Activated B cell treated with CpG ODN at 0.5 μM for 24 hours (primary cell): ENCODE results near the gene CACNB4. TPM values are rescaled to one million over a fixed set of nuclear protein-coding genes. Genes with fewer than 3 reads are reported as not detected.

ENCODE experiments used
- ATAC-seq: fragments of 200-7000 bp; cut with Tn5 transposase; one replicate; pipeline ENCODE4 v1.10.0; 2021; ENCODE audit warnings: low read depth, mild to moderate bottlenecking, moderate library complexity
- CTCF ChIA-PET: fragments of 350-600 bp; sonication (Branson Sonifier 250); formaldehyde crosslinking; loops from one replicate; lab custom pipeline; 2021; ENCODE audit warnings: antibody characterized with exemption; lab: Charles Lee
- POLR2A ChIA-PET: fragments of 350-600 bp; sonication (Branson Sonifier 250); formaldehyde crosslinking; loops from one replicate; lab custom pipeline; 2021; ENCODE audit warnings: antibody characterized with exemption; lab: Charles Lee
- DNase-seq: peaks from one replicate; pipeline ENCODE4 v3.0.0; 2022
- H3K27ac Mint-ChIP-seq: one replicate; pipeline ENCODE4 v1.8.0; 2020; ENCODE audit warnings: mixed read lengths
- H3K27me3 Mint-ChIP-seq: one replicate; pipeline ENCODE4 v1.8.0; 2021; ENCODE audit warnings: mixed read lengths
- H3K36me3 Mint-ChIP-seq: one replicate; pipeline ENCODE4 v1.8.0; 2021; ENCODE audit warnings: low read depth, mixed read lengths
- H3K4me1 Mint-ChIP-seq: one replicate; pipeline ENCODE4 v1.8.0; 2021; ENCODE audit warnings: mixed read lengths
- H3K4me3 Mint-ChIP-seq: one replicate; pipeline ENCODE4 v1.8.0; 2020; ENCODE audit warnings: mild to moderate bottlenecking, mixed read lengths
- H3K9me3 Mint-ChIP-seq: one replicate; pipeline ENCODE4 v1.8.0; 2020; ENCODE audit warnings: mixed read lengths
- intact Hi-C: fragments of 100-400 bp; cut with micrococcal nuclease; formaldehyde crosslinking; loops from one replicate; pipeline ENCODE4 v1.15.1; 2024
- total RNA-seq: library from RNA; stranded (reverse); gene quantifications from 2 replicates; pipeline ENCODE4 v1.2.3, GENCODE V29; 2022
- TF ChIP-seq, protein P1 (sequence below): fragments of 200-600 bp; IDR thresholded peaks from one replicate; pipeline ENCODE4 v1.8.0; 2022; ENCODE audit warnings: antibody characterized with exemption, mild to moderate bottlenecking

The CACNB4 gene
- total RNA-seq, 1 donor from 2014 or later = 0.86 TPM

DNA sequence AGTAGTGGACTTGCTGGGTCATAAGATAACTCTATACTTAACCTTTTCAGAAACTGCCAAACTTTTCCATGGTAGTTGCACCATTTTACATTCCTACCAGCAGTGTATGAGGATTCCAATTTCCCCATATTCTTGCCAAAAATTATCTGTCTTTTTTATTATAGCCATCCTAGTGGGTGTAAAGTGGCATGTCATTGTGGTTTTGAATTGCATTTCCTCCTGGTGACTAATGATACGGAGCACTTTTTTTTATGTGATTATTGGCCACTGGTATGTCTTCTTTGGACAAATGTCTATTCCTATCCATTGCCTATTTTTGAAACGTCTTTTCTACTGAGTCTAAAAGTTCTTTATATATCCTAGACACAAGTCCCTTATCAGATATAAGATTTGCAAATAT lies 44.3 kb downstream of the CACNB4 start:
- TF ChIP-seq, protein P1, sequence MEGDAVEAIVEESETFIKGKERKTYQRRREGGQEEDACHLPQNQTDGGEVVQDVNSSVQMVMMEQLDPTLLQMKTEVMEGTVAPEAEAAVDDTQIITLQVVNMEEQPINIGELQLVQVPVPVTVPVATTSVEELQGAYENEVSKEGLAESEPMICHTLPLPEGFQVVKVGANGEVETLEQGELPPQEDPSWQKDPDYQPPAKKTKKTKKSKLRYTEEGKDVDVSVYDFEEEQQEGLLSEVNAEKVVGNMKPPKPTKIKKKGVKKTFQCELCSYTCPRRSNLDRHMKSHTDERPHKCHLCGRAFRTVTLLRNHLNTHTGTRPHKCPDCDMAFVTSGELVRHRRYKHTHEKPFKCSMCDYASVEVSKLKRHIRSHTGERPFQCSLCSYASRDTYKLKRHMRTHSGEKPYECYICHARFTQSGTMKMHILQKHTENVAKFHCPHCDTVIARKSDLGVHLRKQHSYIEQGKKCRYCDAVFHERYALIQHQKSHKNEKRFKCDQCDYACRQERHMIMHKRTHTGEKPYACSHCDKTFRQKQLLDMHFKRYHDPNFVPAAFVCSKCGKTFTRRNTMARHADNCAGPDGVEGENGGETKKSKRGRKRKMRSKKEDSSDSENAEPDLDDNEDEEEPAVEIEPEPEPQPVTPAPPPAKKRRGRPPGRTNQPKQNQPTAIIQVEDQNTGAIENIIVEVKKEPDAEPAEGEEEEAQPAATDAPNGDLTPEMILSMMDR = no peak
- no peak overlapping the region for H3K27ac Mint-ChIP-seq
- CTCF ChIA-PET = no interaction called here
- DNase-seq (no peak), ATAC-seq (no peak)
- H3K36me3 Mint-ChIP-seq = no peaks in the 10 kb centered on the region
- intact Hi-C loops = no loop called here
- peaks cover 4% of the 10 kb centered on the region for H3K27me3 Mint-ChIP-seq
- peaks cover 6% of the 10 kb centered on the region for H3K9me3 Mint-ChIP-seq
- H3K4me1 Mint-ChIP-seq = no peaks in the 10 kb centered on the region
- no peak overlapping the region for H3K4me3 Mint-ChIP-seq
- POLR2A ChIA-PET = no interaction called here

DNA sequence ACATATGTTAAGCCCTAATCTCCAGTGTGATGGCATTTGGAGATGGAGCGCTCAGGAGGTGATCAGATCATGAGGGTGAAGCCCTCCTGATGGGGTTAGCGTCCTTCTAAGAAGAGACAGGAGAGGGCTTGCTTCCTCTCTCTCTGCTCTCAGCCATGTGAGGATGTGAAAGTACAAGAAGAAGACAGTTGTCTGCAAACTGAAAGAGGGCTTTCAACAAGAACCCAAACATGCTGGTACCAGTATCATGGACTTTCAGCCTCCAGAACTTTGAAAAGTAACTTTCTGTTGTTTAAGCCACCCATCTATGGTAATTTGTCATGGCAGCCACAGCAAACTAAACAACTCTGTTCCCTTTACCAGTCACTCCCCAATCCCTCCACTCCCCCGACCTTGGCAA lies 47.4 kb downstream of the CACNB4 start:
- Mint-ChIP-seq H3K36me3 (no peaks in the 10 kb centered on the region), H3K4me1 (peaks cover 17% of the 10 kb centered on the region), H3K4me3 (no peak overlapping the region), H3K27me3 (peaks cover 2% of the 10 kb centered on the region), H3K9me3 (no peaks in the 10 kb centered on the region), H3K27ac (no peak overlapping the region)
- POLR2A ChIA-PET = no interaction called here
- CTCF ChIA-PET = no interaction called here
- TF ChIP-seq, protein P1 = no peak
- ATAC-seq = no peak
- intact Hi-C loops = no loop called here
- DNase-seq = no peak

DNA sequence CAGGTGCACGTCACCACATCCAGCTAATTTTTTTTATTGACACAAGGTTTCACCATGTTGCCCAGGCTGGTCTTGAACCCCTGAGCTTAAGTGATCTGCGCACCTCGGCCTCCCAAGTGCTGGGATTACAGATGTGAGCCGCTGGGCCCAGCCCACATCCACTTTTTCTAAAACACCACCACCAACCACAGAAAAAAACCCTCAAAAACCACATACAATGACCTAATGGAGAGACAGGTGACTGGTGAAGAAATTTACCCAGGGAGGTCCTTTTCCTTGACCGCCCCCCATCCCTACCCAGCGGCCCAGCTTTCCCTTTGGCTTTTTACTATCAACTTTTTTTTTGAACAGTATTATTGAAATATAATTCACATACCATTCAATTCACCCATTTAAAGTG lies 47.9 kb downstream of the CACNB4 start:
- TF ChIP-seq, protein P1 = no peak
- intact Hi-C loops = no loop called here
- Mint-ChIP-seq H3K4me1 (peaks cover 21% of the 10 kb centered on the region), H3K27me3 (no peaks in the 10 kb centered on the region), H3K4me3 (no peak overlapping the region), H3K27ac (no peak overlapping the region), H3K9me3 (no peaks in the 10 kb centered on the region), H3K36me3 (no peaks in the 10 kb centered on the region)
- DNase-seq (no peak), ATAC-seq (no peak)
- ChIA-PET CTCF (no interaction called here), POLR2A (no interaction called here)

DNA sequence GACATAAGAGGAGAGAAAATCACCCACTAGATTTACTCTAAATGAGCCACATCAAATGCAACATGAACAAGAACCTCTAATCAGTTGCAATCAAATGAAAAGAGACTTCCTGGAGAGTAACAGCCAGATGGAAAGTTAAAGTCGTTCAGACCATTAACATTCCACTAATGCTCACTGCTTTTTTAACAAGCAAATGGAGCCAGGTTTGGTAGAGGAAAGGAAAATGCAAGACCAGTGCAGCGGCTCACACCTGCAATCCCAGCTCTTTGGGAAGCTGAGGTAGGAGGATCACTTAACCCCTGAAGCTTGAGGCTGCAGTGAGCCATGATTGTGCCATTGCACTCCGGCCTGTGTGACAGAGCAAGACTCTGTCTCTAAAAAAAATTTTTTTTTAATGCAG lies 48.5 kb downstream of the CACNB4 start:
- Mint-ChIP-seq H3K27ac (no peak overlapping the region), H3K36me3 (no peaks in the 10 kb centered on the region), H3K4me1 (peaks cover 21% of the 10 kb centered on the region), H3K9me3 (no peaks in the 10 kb centered on the region), H3K27me3 (no peaks in the 10 kb centered on the region), H3K4me3 (no peak overlapping the region)
- ChIA-PET CTCF (no interaction called here), POLR2A (no interaction called here)
- DNase-seq = no peak
- intact Hi-C loops = no loop called here
- ATAC-seq = no peak
- TF ChIP-seq, protein P1 = no peak

DNA sequence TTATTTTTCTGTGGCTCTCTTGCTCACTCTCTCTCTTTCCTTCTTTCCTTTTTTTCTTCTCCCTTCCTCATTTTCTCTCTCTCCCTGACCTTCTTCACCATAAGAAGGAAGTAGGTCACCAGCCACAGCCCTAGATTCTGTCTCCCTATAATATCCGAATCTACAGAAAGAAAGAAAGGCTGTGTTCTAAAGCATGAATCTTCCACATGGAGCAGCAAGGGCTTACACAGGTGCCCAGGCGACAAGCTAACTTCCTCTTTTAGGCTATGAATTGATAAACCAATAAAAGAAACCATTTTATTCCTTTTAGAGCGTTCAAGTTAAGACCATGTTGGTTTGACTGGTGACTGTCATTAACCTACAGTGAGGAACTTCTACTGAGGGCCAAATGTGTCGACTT lies 49.3 kb downstream of the CACNB4 start:
- intact Hi-C loops = no loop called here
- H3K4me1 Mint-ChIP-seq = peaks cover 21% of the 10 kb centered on the region
- POLR2A ChIA-PET = no interaction called here
- H3K27ac Mint-ChIP-seq = no peak overlapping the region
- no peaks in the 10 kb centered on the region for H3K9me3 Mint-ChIP-seq
- TF ChIP-seq, protein P1 = no peak
- ATAC-seq (no peak), DNase-seq (no peak)
- no peaks in the 10 kb centered on the region for H3K27me3 Mint-ChIP-seq
- H3K4me3 Mint-ChIP-seq = no peak overlapping the region
- no peaks in the 10 kb centered on the region for H3K36me3 Mint-ChIP-seq
- CTCF ChIA-PET = interaction anchor here (1.9 kb wide), 1 partner anchor 13 kb away, joined by 6 read pairs; no protein-coding TSS in a partner anchor
